HG02798 (cell line): ENCODE results near the gene EHMT2.
"Not testable (repeated sequence)": the region's sequence is repeated elsewhere in the genome, so short reads cannot be mapped to it uniquely, and the experiment has no call there.

Experiments
- ATAC-seq: cut with Tn5 transposase; IDR thresholded peaks from one replicate; pipeline ENCODE4 v1.9.1; 2021; ENCODE audit warnings: mild to moderate bottlenecking; ENCODE audit not compliant: unreplicated experiment, poor library complexity

Gene EHMT2

DNA sequence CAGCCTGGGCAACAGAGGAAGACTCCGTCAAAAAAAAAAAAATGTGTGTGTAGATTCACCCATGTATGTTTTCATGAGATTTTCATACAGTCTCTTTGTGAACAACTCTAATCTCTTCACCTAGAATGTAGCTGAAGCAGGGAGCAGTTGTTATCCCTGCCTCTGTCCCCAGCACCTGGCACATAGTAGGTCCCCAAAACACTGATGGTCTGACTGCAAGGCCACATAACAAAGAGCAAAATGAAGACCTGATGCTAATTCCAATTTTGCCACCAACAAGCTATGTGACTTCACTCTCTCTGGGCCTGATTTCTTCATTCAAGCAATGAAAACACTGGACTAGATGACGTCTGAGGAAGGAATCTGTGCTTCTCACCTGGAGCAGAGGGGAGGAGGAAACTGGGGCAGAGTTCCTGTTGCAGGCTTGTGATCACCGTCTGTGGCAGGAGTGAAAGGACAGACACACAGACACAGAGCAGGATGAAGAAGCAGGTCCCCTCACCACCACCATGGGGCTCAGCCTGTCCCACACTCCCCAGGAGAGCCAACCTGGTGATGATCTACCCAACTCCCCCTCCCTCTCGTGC is 23.3 kb downstream of the EHMT2 start:
- no peak for ATAC-seq

DNA sequence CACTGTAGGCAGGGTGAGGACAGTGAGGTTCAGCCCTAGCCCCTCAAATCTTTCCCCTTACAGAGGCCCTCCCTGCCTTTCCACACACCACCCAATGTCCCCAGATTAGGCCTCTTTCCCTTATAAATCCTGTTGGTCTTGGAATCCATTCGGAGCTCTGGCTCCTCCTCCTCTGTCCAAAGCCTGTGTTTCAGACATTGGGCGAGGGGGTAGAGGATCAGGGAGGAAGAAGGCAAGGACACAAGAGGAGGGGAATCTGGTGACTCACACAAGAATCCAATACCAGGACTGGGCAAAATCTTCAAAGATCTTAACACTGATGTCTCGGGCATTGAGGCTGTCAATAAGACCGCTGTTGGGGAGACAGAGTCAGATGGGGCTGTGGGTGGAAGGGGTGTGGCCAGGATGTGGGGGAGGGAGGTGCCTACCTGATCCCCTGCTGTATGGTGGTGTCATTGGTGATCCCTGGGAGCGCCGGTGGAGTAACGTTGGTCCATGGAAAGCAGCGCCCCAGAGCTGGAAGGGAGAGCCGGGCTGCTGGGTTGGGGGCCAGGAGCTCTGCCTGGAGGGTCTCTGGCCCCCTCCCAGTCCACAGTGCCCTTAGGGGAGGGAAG is 26.3 kb downstream of the EHMT2 start:
- ATAC-seq: no peak

DNA sequence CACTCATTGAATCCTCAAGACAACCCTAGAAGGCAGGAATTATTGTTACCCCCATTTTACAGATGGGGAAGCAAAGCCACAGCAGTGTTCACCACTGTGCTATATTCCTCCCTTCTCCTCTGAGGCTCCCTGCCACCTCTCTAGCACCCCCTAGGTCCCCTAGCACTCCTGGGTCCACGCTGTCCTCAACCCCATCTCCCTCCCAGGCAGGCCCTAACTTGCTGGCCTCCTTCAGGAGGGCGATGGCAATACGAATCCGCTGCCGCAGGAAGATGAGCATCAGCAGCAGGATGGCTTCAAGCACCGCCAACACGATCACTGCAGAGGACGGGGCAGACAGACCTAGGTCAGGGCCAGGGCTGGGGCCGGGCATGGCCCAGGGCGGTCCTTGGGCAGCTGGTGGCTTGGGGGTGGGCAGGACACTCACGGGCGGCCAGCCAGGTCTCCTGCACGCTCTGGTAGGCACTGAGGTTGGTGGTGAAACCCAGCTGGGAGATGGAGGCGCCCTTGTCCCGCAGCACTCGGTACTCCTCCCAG is 27.0 kb downstream of the EHMT2 start:
- ATAC-seq: no peak

DNA sequence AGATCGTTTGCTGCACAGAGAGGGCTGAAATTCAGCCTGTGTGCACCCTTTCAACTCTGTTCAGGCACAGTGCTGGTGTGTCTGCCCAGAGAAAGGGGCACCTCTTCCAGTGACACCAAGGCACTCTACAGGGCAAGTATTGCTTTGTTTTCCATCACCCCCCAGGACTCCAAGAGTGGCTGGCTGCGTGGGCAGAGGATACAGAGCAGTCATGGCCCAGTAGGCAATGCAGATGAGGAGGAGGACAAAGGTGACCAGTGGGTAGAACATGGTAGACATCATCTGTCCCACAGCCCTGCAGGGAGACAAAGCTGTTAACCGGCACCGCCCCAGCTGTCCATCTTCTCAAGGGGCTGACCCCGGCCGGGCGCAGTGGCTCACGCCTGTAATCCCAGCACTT is 28.2 kb downstream of the EHMT2 start:
- ATAC-seq: no peak

DNA sequence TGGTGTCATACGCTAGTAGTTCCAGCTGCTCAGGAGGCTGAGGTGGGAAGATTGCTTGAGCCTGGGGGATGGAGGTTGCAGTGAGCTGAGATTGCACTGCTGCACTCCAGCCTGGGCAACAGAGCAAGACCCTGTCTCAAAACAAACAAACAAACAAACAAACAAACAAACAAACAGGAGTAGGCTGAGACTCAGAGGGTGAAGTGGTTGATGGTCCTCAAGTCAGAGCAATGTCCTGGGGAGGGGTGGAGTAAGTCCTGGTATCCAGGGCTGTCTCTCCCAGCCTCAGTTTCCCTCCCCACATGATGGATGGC is 28.9 kb downstream of the EHMT2 start:
- ATAC-seq: not testable (repeated sequence)

DNA sequence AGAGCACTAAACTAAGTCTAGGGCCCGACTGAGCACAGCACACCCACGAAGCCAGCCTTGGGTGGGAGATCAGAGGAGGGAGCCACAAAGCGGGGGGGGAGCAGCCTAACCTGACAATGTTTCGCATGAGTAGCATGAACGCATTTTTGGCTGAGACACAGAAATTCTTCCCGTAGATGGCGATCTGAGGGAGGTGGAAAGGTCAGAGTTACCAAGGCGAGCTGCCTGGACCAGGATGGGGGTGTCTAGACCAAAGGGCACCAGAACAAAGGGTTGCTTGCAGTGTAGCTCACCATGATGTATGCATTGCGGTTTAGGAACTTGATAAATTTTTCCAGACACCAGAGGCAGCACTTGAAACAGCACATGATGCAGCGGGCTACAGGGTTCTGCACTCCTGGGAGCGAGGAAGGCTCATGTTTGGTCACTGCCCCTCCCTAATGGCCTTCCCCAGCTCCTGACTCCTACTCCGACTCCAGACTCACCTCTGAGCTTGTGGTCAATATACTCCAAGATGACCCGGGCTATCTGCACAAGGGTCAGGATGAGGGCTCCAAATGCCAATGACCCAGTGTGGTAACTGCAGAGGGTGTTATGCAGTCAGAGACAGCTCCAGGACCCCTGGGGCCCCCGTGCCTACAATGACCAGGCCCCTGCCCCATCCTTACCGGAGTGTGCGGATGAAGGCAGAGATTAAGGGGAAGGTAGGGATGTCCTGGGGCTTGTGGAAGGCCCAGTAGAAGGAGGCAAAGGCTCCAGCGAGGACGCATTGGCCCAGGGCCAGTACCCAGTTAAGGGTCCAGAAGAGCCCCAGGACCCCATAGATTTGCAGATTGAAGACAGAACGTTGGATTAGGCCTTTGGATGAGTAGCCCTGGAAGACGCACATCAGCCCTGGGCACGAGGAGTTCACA is 32.0 kb downstream of the EHMT2 start:
- ATAC-seq: no peak

DNA sequence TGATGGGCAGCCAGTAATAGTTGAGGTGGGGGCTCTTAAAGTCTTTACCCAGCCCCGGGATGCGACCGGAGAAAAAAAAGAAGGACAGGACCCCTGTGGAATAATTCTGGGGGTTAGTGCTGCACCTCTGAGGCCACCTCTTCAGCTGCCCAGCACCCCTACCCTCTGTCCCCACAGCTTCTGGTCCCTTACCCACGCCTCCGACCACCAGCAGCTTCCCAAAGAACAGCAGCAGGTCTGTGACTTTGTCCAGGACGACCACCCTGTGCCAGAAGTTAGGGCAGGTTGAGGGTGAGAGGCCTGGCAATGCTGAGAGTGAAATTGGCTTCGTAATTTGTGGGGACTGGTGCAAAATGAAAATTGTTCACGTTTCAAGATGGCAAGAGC is 32.7 kb downstream of the EHMT2 start:
- ATAC-seq: no peak

DNA sequence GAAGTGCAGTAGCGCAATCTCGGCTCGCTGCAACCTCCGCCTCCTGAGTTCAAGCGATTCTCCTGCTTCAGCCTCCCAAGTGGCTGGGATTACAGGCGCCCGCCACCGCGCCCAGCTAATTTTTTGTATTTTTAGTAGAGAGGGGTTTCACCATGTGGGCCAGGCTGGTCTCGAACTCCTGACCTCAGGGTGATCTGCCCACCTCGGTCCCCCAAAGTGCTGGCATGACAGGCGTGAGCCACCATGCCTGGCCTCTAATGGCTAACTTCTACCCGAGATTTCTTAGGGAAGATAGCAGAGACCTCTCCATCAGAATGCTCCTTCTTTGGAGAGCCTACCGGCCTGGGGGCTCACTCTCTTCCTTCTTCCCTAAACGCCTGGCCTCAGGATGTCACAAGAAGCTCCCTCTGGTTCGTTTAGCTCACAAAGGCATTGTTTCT is 33.4 kb downstream of the EHMT2 start:
- ATAC-seq: not testable (repeated sequence)

DNA sequence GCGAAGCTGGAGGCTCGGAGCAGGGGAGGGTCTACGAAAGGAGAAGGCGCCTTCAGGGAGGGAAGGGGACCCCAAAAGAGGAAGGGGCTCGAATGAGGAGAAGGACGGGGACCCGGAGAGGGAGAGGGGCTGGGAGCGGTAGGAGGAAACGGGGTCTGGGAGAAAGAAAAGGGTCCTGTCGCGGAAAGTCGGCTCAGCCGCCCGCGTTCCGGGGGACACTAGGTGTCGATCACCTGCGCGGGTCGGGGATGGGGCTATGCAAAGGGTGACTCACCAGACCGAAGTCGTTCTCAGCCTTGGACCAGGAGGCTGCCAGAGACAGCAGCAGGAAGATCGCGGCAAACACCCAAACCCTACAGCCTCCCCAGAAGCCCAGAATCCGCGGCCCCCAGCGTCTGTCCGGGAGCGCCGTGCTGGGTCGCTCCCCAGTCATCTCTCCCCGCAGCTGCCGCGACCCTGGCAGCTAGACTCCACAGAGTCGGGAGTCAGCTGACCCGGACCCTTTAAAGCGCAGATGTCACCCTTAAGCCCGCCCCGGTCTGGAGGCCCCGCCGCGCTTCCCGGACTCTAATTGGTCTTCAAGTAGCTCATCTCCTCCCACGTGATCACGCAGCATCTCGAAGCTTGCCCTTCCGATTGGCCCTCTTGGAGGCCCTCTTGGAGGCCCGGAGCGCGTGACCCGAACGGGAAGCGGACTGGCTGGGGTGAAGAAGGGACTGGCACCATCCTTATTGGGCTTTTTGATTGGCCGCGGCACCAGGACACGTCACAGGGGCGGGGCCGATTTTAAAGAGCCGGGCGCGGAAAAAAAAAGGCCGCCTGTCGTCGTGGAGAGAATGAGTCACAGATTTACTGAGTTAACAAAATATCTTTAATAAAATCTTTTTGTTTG is 34.9 kb downstream of the EHMT2 start, which contains the start of gene NEU1:
NEU1 (minus strand) TSS at position 478 of the 892 bp plus-strand sequence; CDS start at position 433, 45 bp downstream.
- ATAC-seq: peak; percentile 95

DNA sequence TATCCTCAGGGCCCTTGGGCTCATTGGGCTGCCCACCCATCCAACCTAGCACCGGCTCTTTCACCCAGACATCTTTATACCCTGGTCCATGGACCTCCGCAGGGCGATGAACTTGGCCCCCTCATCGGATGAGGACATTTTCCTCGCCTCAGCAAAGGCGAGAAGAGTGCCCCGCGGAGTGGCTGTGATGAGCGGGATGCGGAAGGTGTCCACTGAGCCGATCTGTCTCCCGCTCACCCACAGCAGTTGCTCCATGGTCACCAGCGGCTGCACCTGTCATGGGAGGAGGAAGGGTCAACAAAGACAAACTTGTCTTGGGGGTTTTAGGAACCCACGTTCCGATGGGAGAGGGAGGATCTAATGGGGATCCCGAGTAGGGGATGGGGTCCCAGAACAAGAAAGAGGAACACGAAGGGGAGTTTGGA is 35.6 kb downstream of the EHMT2 start:
- ATAC-seq: no peak

DNA sequence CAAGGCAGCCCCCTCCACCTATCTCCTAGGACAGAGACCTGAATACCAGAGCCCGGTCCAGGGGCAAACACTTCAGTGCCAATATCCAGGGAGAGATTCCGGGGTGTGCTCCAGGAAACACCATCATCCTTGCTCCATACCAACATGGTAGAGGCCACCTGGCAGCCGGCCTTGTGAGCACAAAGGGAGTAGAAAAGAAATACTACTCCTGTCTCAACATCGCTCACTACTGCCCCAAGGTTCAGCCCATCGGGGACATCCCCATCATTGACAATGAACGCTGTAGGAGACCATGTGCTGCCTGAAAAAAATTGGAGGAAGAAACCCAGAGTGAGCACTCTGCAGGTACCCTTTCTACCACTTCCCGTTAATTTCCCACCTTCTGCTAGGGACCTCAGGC is 36.3 kb downstream of the EHMT2 start:
- ATAC-seq: no peak

DNA sequence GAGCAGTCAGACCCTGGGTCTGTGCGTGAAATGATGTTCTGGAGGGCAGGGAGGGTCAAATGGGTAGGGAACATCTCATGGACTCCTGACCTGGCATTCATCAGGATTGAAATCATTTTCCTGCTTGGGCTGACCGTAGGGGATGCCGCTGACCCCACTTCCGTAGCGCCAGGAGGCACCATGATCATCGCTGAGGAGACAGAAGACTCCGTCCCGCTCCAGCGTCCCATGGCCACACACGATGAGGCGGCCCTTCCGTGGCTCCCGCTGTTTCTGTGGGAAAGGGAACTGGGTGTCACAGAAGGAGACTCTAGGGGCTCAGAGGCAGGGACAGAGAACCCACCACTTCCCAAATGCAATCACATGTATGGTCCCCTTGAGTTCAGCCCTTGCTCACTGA is 37.1 kb downstream of the EHMT2 start:
- no peak for ATAC-seq

DNA sequence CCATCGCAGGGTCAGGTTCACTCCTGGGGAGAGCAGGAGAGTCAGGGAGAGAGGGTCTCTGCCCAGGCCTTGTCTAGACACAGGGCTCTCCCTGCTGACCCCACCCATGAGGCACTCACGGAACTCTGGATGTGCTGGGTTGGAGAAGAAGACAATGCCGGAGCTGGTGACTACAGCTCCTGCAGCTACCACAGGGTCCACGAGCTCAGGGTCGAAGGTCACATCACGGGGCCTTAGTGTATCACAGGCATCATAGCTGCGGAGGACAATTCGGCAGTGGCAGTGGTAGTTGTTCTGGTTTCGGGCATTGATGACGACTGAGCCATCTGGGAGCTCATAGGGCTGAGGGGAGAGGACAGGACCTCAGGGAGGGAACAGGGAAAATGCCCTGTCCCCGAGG is 37.6 kb downstream of the EHMT2 start:
- no peak for ATAC-seq

DNA sequence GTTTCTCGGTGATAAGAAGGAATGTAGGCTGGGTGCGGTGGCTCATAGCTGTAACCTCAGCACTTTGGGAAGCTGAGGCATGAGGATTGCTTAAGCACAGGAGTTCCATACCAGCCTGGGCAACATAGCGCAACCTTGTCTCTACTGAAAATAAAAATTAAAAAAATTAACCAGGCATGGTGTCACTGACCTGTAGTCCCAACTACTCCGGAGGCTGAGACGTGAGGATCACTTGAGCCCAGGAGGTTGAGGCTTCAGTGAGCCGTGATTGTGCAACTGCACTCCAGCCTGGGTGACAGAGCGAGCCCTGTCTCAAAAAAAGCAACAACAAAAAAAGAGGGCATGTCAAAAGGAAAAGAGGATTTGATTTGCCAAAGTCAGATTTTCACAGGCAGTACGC is 38.8 kb downstream of the EHMT2 start:
- no peak for ATAC-seq

DNA sequence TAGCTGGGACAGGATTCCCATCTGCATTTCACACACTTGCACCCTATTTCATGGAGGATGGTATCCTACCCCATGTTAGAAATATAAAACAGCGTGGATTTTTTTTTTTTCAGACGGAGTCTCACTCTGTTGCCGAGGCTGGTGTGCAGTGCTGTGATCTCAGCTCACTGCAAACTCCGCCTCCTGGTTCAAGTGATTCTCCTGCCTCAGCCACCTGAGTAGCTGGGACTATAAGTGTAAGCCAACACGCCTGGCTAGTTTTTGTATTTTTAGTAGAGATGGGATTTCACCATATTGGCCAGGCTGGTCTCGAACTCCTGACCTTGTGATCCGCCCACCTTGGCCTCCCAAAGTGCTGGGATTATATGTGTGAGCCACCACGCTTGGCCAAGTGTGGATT is 39.7 kb downstream of the EHMT2 start:
- ATAC-seq: not testable (repeated sequence)

DNA sequence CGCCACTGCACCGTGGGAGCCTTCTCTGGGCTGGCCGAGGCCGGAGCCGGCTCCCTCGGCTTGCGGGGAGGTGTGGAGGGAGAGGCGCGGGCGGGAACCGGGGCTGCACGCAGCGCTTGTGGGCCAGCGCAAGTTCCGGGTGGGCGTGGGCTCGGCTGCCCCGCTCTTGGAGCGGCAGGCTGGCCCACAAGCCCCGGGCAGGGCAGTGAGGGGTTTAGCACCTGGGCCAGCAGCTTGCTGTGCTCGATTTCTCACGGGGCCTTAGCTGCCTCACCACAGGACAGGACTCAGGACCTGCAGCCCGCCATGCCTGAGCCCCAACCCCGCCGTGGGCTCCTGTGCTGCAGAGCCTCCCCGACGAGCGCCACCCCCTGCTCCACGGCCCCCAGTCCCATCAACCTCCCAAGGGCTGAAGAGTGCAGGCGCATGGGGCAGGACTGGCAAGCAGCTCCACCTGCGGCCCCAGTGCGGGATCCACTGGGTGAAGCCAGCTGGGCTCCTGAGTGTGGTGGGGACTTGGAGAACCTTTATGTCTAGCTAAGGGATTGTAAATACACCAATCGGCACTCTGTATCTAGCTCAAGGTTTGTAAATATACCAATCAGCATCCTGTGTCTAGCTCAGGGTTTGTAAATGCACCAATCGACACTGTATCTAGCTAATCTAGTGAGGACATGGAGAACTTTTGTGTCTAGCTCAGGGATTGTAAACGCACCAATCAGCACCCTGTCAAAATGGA is 45.3 kb downstream of the EHMT2 start:
- ATAC-seq: not testable (repeated sequence)

DNA sequence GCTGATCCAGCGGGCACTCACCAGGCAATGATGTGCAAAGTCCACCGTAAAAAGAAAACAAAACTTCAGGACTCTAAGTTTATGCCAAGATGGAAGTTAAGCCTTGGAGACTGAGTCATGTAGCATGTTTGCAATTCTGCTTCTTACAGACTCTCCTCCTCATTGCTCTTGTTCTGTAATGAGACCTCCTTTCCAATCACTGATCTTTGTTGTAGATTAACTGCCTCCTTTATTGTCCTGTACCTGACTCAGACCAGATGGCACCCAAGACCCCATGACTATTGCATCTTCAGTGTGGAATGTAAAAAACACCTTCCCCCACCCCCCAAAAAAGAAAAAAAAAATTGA is 46.0 kb downstream of the EHMT2 start:
- no peak for ATAC-seq

DNA sequence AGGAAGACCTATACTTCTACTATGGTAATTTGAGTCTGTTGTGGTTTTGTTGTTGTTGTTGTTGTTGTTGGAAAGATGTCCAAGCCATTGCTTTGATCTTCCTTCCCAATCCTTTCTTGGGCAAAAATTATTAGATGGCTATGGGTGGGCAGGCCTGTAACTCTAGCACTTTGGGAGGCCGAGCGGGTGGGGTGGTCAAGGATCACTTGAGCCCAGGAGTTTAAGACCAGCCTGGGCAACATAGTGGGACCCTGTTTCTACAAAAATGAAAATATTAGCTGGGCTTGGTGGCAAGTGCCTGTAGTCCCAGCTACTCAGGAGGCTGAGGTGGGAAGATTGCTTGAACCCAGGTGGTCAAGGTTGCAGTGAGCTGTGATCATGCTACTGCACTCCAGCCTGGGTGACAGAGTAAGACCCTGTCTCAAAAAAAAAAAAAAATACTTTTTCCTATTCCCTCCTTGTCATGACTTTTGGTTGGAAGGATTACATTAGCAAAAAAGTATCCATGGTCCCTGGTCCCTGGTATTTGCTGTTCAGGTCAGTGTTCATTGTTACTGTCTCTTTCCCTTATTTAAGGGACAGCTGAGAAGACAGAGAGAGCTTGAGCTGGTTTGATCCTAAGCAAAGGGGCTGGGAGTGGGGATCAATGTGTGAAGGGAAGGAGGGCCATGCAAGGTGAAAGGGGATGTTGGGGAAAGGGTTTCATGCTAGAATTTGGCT is 46.6 kb downstream of the EHMT2 start:
- ATAC-seq: no peak
